Measurements from ENCODE around the gene GALNT10. TPM values are rescaled to one million over a fixed set of nuclear protein-coding genes. Genes with fewer than 3 reads are reported as not detected.

GALNT10 gene
- total and polyA plus RNA-seq, 2 experiments from 2014 or later: 3.2 to 12.9 TPM

DNA sequence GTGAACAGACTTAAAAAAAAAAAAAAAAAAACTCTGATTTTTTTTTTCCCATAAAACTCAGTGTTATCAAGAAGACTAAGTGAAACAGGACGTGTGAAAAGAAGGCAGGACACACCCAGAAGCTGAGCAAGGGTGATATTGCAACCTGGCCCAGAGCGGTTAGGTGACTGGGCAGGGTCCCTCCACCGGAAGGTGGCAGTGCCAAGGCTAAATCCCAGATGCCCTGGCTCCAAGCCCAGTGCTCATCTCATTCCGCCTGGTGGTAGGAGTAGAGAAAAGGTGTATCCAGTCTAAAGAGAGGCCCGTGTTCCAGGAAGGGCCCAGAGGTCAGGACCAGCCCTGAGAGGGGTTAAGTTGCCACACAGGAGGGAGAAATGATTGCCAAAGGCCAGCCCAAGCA, 203.8 kb downstream of the GALNT10 start (continued):
- TF ChIP-seq, protein P1, sequence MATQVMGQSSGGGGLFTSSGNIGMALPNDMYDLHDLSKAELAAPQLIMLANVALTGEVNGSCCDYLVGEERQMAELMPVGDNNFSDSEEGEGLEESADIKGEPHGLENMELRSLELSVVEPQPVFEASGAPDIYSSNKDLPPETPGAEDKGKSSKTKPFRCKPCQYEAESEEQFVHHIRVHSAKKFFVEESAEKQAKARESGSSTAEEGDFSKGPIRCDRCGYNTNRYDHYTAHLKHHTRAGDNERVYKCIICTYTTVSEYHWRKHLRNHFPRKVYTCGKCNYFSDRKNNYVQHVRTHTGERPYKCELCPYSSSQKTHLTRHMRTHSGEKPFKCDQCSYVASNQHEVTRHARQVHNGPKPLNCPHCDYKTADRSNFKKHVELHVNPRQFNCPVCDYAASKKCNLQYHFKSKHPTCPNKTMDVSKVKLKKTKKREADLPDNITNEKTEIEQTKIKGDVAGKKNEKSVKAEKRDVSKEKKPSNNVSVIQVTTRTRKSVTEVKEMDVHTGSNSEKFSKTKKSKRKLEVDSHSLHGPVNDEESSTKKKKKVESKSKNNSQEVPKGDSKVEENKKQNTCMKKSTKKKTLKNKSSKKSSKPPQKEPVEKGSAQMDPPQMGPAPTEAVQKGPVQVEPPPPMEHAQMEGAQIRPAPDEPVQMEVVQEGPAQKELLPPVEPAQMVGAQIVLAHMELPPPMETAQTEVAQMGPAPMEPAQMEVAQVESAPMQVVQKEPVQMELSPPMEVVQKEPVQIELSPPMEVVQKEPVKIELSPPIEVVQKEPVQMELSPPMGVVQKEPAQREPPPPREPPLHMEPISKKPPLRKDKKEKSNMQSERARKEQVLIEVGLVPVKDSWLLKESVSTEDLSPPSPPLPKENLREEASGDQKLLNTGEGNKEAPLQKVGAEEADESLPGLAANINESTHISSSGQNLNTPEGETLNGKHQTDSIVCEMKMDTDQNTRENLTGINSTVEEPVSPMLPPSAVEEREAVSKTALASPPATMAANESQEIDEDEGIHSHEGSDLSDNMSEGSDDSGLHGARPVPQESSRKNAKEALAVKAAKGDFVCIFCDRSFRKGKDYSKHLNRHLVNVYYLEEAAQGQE (IDR thresholded peaks at IDR 0.05; ENCODE audit: unreplicated experiment): no peak
- no peak for TF ChIP-seq NANOG (IDR thresholded peaks at IDR 0.05; ENCODE audit: borderline replicate concordance)
- TF ChIP-seq ETS1 (IDR thresholded peaks at IDR 0.05): no peak
- TF ChIP-seq CREB1 (CRISPR knock-in tag; IDR thresholded peaks at IDR 0.05; ENCODE audit: low read depth): no peak
- no peak for TF ChIP-seq EZH2 (IDR thresholded peaks at IDR 0.05; ENCODE audit: low read depth, unreplicated experiment)
- no peak for TF ChIP-seq ZNF114 (CRISPR knock-in tag; IDR thresholded peaks at IDR 0.05)
- TF ChIP-seq STAT1 (IDR thresholded peaks at IDR 0.05; ENCODE audit: unreplicated experiment): no peak

GRCh38 chr5:154395407-154396106, 205.0 kb downstream of the GALNT10 start:
- ATAC-seq (peak; percentile 86), DNase-seq (ENCODE audit: low spot score) (peak; percentile 67)
- Histone ChIP-seq H3K27me3 (ENCODE audit: insufficient read depth) (no peaks in the 10 kb centered on the region), H3K4me2 (peak overlapping the region; percentile 55; the same call in 1 of the 2 replicates), H3K36me3 (ENCODE audit: insufficient read depth) (no peaks in the 10 kb centered on the region), H3F3A (replicated peaks; ENCODE audit: low read depth) (0 out of 2 replicates have a peak, but pooled peaks cover 4% of the 10 kb centered on the region), H3K4me1 (ENCODE audit: insufficient read depth) (peaks cover 13% of the 10 kb centered on the region), H3K4me3 (no peak overlapping the region), H3K79me2 (replicated peaks; ENCODE audit: insufficient read depth) (no peaks in the 10 kb centered on the region), H3K9me2 (ENCODE audit: insufficient read depth) (peaks cover 4% of the 10 kb centered on the region), H4K20me1 (replicated peaks; ENCODE audit: insufficient read depth) (no peaks in the 10 kb centered on the region), H3K27ac (ENCODE audit: low read depth) (no peak overlapping the region), H2AFZ (no peak overlapping the region)
- H3K9me3 Mint-ChIP-seq: peaks cover 5% of the 10 kb centered on the region; the same call in 1 of the 3 replicates
- H3K36me3 Mint-ChIP-seq (ENCODE audit: low read depth): peaks cover 16% of the 10 kb centered on the region
- H3K4me1 Mint-ChIP-seq: peaks cover 21% of the 10 kb centered on the region
- H3K27ac Mint-ChIP-seq: peak overlapping the region; percentile 36
- H3K4me3 Mint-ChIP-seq: no peak overlapping the region
- peaks cover 8% of the 10 kb centered on the region for H3K27me3 Mint-ChIP-seq (ENCODE audit: insufficient read depth, low read depth, poor library complexity)
- no peak for TF ChIP-seq EZH2 (IDR thresholded peaks at IDR 0.05; ENCODE audit: low read depth, unreplicated experiment)
- TF ChIP-seq, protein P1 (IDR thresholded peaks at IDR 0.05; ENCODE audit: unreplicated experiment): no peak
- no peak for TF ChIP-seq STAT1 (IDR thresholded peaks at IDR 0.05; ENCODE audit: unreplicated experiment)
- TF ChIP-seq ZNF114 (CRISPR knock-in tag; IDR thresholded peaks at IDR 0.05): no peak
- TF ChIP-seq EZH2phosphoT487 (IDR thresholded peaks at IDR 0.05; ENCODE audit: unreplicated experiment): no peak
- no peak for TF ChIP-seq NANOG (IDR thresholded peaks at IDR 0.05; ENCODE audit: borderline replicate concordance)

Data from GM23338 (cell line).